ENCODE results near the gene ARFGAP1. TPM values are rescaled to one million over a fixed set of nuclear protein-coding genes. Genes with fewer than 3 reads are reported as not detected.

Gene ARFGAP1
- total and polyA plus RNA-seq, 2 of the 8 experiments (the other 6 are each of a cell fraction or from before 2014, with no cell fraction given), result 93.7 to 100 TPM

DNA sequence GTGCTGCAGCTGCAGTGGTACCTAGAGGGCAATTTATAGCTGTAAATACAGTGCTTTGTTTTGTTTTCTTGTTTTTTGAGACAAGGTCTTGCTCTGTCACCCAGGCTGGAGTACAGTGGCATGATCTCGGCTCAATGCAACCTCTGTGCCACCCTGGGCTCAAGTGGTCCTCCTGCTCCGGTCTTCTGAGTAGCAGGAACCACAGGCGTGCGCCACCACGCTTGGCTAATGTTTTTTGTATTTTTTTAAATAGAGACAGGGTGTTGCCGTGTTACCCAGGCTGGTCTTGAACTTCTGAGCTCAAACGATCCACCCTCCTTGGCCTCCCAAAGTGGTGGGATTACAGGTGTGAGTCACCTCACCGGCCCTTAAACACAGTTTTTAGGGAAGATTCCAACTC, 61.7 kb downstream of the ARFGAP1 start:
- H3K79me2 ChIP-seq (ENCODE audit: control insufficient read depth in 1 of 2, insufficient read depth in 2 of 2, low read length in 2 of 2), result no peaks in the 10 kb centered on the region
- no peak for DNase-seq (ENCODE audit: low read depth in 1 of 2, low spot score in 2 of 2)
- H3K23ac ChIP-seq (ENCODE audit: insufficient read length), result no peak overlapping the region
- H2BK15ac ChIP-seq (ENCODE audit: low read length), result no peak overlapping the region
- no peak for FAIRE-seq
- H2BK120ac ChIP-seq (replicated peaks; ENCODE audit: low read depth, low read length), result no peak overlapping the region
- H3K56ac ChIP-seq (replicated peaks; ENCODE audit: insufficient read length, low read depth, low read length), result no peak overlapping the region
- no peak overlapping the region for H3K4me3 ChIP-seq (ENCODE audit: extremely low read depth in 1 of 4, insufficient read depth in 2 of 4, low read depth in 3 of 4, low read length in 4 of 4)
- no peak overlapping the region for H3K27ac ChIP-seq (ENCODE audit: low read depth, low read length)
- no peak overlapping the region for H3K14ac ChIP-seq (ENCODE audit: insufficient read length)
- no peak overlapping the region for H2AK5ac ChIP-seq (ENCODE audit: low read depth, low read length)
- H3K9ac ChIP-seq (replicated peaks in 1 of 4; ENCODE audit: extremely low read depth in 1 of 4, low read depth in 3 of 4, low read length in 3 of 4), result no peak overlapping the region
- no peaks in the 10 kb centered on the region for H3K36me3 ChIP-seq (ENCODE audit: control insufficient read depth in 2 of 4, insufficient read depth in 4 of 4, low read length in 3 of 4)
- no peak overlapping the region for H2AFZ ChIP-seq (ENCODE audit: low read length)
- 80% methylated on average over 8 of the region's 8 CpGs; no CpG with 5 or more reads in 1 of the 2 experiments for WGBS, 2 experiments (ENCODE audit: extremely low coverage in 1 of 2, insufficient coverage in 1 of 2, insufficient read length in 1 of 2, insufficient replicate concordance in 2 of 2, low coverage in 1 of 2, low lambda C conversion rate in 2 of 2, missing lambda C conversion rate in 1 of 2)
- H3K23me2 ChIP-seq (ENCODE audit: low read depth, low read length), result no peaks in the 10 kb centered on the region
- H3K79me1 ChIP-seq (ENCODE audit: low read depth, low read length), result 0 out of 2 replicates have a peak, but pooled peaks cover 2% of the 10 kb centered on the region
- ChIA-PET CTCF (ENCODE audit: partially characterized antibody) (interaction anchor here (1.1 to 2.0 kb wide), 7 partner anchors 11 to 150 kb away, joined by 3 to 8 read pairs (median 3); no protein-coding TSS in a partner anchor), POLR2A (ENCODE audit: partially characterized antibody) (no interaction called here)
- no peak overlapping the region for H2BK12ac ChIP-seq (ENCODE audit: low read depth, low read length)
- H3K4ac ChIP-seq (replicated peaks; ENCODE audit: insufficient read length, low read depth, low read length), result no peak overlapping the region
- TF ChIP-seq, protein P1, sequence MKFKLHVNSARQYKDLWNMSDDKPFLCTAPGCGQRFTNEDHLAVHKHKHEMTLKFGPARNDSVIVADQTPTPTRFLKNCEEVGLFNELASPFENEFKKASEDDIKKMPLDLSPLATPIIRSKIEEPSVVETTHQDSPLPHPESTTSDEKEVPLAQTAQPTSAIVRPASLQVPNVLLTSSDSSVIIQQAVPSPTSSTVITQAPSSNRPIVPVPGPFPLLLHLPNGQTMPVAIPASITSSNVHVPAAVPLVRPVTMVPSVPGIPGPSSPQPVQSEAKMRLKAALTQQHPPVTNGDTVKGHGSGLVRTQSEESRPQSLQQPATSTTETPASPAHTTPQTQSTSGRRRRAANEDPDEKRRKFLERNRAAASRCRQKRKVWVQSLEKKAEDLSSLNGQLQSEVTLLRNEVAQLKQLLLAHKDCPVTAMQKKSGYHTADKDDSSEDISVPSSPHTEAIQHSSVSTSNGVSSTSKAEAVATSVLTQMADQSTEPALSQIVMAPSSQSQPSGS (IDR thresholded peaks at IDR 0.05; ENCODE audit: low read length), result no peak
- TF ChIP-seq KDM1A (IDR thresholded peaks at IDR 0.05; ENCODE audit: borderline replicate concordance, low read length) (no peak), RAD21 (IDR thresholded peaks at IDR 0.05 in 1 of 2, conservative IDR thresholded peaks at IDR 0.05 in 1 of 2; ENCODE audit: low read depth in 2 of 2, low read length in 2 of 2) (no peak), TCF12 (IDR thresholded peaks at IDR 0.05; ENCODE audit: low read depth, low read length) (no peak)
- no peak overlapping the region for H3K18ac ChIP-seq (ENCODE audit: extremely low read depth, low read length)
- H2BK20ac ChIP-seq (ENCODE audit: low read length), result no peak overlapping the region
- peaks cover 10 to 20% of the 10 kb centered on the region in 2 experiments for H3K9me3 ChIP-seq (ENCODE audit: insufficient read depth in 2 of 2, low read depth in 1 of 2, low read length in 1 of 2)
- no peak overlapping the region for H4K91ac ChIP-seq (replicated peaks; ENCODE audit: insufficient read length, low read length)
- H3K27me3 ChIP-seq (replicated peaks in 1 of 4; ENCODE audit: control insufficient read depth in 3 of 4, extremely low read depth in 1 of 4, insufficient read depth in 3 of 4, low read length in 3 of 4), result peaks cover 0 to 6% (median 0%) of the 10 kb centered on the region in 4 experiments; a peak in 3 of 7 replicates
- H4K8ac ChIP-seq (ENCODE audit: extremely low read depth, insufficient read depth, low read length), result no peak overlapping the region
- H2BK5ac ChIP-seq (ENCODE audit: low read depth, low read length), result no peak overlapping the region
- peaks cover 0 to 5% (median 1%) of the 10 kb centered on the region in 4 experiments; a peak in 3 of 7 replicates for H3K4me1 ChIP-seq (replicated peaks in 1 of 4; ENCODE audit: control insufficient read depth in 3 of 4, insufficient read depth in 4 of 4, low read length in 3 of 4)
- no peak overlapping the region for H3K4me2 ChIP-seq (ENCODE audit: insufficient read depth in 1 of 2, low read depth in 2 of 2, low read length in 2 of 2)
- peaks cover 0 to 3% of the 10 kb centered on the region in 2 experiments for H4K20me1 ChIP-seq (replicated peaks in 1 of 2; ENCODE audit: control insufficient read depth in 1 of 2, insufficient read depth in 2 of 2, low read length in 2 of 2)
- no peak overlapping the region for H4K5ac ChIP-seq (ENCODE audit: insufficient read length, low read depth, low read length)
